Measurements from ENCODE around the gene MTRF1.

Gene MTRF1

GRCh38 chr13:41263261-41263971 is at the start of gene MTRF1:
MTRF1 (minus strand) TSS chr13:41263576; CDS start chr13:41260907, 2,669 bp downstream.
- peak; percentile 80 for DNase-seq (ENCODE audit: low spot score)

DNA sequence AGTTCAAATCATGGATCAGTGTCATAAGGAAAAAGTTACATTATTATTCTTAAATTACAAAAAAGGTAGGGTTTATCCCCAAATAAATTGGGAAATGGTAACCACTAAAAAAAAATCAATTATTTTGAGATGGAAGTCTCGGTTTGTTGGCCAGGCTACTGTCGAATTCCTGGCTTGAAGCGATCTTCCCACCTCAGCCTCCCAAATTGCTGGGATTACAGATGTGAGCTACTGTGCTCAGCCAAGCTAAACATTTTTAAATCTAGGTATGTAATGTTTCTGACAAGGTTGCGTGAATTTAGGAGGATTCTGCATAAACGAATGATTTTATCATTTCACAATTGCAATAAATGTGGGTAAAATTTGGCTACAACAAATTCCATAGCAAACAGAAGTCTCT is 49.7 kb upstream of the MTRF1 start:
- no peak for DNase-seq (ENCODE audit: low spot score)

DNA sequence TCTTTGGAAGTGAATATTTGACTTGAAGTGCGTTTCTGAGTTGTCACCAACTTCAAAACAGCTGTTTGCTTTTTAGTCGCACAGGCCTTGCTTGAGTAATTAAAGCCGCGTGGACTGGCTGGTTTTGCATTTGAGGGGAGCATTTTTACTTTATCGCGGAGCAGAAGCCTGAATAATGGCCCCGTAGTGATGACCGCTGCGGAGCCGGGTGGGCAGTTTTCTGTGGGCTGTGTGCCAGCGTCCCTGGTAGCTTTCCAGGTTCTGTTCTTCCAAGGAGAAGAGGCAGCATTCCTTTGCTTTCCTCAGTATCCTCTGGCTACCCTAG is 48.8 kb upstream of the MTRF1 start:
- DNase-seq (ENCODE audit: low spot score) = no peak

DNA sequence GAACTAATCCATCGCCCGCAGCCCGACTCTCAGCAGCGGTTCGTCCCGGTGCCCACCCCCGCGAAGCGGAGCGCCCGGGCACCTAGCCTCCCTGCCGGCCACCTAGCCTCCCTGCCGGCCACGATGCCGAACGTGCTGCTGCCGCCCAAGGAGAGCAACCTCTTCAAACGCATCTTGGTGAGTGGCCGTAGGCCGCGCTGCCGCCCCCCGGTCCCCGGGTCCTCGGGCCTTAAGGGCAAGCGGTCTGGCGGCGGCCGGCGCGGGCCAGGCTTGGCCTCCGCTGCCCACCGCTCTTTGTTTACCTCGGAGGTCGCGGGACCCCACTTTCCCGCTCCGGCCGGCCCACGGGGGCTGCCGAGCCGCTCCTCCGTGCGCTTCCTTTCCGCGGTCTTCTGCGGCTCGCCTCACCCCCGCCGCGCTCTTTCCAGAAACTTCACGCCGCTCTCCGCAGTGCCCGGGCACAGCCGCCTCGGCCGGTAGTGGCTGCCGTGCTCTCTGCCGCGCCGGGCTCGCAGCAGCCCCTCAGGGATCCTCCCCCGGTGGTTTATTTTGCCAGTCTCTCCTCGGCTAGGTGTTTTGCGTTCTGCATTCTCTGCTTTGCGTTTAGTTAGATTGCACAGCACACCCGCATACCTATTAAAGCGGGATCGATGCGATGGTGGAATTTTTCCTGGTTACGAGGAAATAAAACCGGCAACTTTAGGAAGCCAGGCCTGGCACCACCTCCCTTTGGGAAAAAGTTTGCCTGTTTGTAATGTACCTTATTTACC is 48.2 kb upstream of the MTRF1 start:
- DNase-seq (ENCODE audit: low spot score) = peak; percentile 46

- peak; percentile 96 for DNase-seq (ENCODE audit: low spot score)
These were observed 47.6 kb upstream of the MTRF1 start, which contains the start of gene NAA16 for GRCh38 chr13:41310963-41311405. NAA16 (plus strand) TSS chr13:41311267; CDS start chr13:41311529, 262 bp downstream.

DNA sequence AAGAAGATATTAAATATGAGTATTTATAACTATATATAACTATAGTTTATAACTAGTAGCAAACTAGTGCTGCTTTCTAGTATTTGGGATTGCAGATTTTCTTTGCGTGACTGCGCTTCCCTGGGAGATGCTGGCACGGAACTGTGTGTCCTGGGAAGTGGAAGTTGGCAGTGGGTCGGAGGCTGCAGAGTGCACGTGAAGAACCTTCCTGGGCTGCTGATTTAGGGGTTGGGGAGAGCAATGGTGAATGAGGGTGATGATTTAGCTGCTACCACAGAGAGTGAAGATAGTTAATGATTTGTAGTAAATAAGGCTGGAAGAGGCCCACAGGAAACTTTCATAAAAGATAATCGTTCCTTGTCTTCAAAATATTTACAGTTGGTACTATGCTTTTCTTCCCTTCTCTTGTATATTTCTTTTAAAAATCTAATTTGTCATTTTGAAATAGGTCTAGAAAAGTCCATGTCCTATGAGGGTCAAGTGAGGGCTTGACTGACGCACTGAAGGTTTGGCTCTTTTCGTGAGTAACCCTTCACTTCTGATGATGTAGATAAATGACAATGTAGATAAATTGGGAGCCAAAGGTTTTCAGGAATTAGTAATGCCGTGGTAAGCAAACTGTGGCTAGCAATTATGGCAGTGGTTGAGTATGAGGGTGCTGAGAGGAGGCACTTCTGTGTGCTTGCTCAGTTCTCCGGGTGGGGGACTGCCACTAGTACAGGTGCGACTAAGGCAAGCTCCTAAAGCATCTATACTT is 44.7 kb upstream of the MTRF1 start:
- DNase-seq (ENCODE audit: low spot score) = no peak

GRCh38 chr13:41306271-41307145 is 43.1 kb upstream of the MTRF1 start:
- no peak for DNase-seq (ENCODE audit: low spot score)

- no peak for DNase-seq (ENCODE audit: low spot score)
These were observed 41.2 kb upstream of the MTRF1 start for GRCh38 chr13:41304551-41304950.

DNA sequence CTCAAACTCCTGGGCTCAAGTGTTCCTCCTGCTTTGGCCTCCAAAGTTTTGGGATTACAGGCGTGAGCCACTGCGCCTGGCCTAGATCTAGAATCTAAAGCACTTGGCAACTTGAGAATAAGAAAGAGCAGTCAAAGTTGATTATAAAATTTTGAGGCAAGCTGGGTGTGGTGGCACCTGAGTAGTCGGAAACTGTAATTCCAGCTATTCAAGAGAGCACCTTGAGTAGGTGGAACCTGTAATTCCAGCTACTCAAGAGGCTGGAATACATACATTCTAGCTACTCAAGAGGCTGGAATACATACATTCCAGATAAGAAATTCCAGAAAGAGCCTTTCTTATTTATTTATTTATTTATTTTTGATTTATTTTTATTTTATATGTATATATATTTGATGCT is 39.4 kb upstream of the MTRF1 start:
- no peak for DNase-seq (ENCODE audit: low spot score)

GRCh38 chr13:41299316-41300094 is 36.1 kb upstream of the MTRF1 start:
- no peak for DNase-seq (ENCODE audit: low spot score)

GRCh38 chr13:41296879-41297646 is 33.7 kb upstream of the MTRF1 start:
- DNase-seq (ENCODE audit: low spot score) = no peak

DNA sequence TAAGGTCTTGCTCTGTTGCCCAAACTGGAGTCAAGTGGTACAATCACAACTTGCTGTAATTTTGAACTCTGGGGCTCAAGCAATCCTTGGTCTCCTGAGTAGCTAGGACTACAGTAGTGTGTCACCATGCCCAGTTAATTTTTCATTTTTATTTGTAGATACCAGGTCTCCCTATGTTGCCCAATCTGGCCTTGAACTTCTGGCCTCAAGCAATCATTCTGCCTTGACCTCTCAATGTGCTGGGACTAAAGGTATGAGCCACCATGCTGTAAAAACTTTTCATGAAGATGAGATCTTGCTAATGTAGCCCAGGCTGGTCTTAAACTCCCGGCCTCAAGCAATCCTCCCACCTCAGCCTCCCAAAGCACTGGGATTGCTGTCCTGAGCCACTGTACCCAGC is 32.6 kb upstream of the MTRF1 start:
- DNase-seq (ENCODE audit: low spot score) = no peak

GRCh38 chr13:41294914-41295313 is 31.5 kb upstream of the MTRF1 start:
- DNase-seq (ENCODE audit: low spot score) = no peak

GRCh38 chr13:41293272-41293671 is 29.9 kb upstream of the MTRF1 start:
- no peak for DNase-seq (ENCODE audit: low spot score)

DNA sequence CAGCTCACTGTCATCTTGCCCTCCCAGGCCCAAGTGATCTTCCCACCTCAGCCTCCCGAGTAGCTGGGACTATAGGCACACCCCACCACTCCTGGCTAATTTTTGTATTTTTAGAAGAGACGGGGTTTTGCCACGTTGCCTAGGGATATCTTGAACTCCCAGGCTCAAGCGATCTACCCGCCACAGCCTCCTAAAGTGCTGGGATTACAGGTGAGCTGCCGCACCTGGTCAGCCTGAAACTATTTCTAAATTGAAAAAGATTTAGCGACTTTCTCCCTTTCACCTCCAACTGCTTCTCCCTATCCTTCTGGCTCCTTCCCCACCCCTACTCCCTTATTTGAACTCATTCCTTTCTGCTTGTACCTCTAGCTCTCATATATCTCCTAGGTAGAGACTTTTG is 27.9 kb upstream of the MTRF1 start:
- DNase-seq (ENCODE audit: low spot score) = no peak

DNA sequence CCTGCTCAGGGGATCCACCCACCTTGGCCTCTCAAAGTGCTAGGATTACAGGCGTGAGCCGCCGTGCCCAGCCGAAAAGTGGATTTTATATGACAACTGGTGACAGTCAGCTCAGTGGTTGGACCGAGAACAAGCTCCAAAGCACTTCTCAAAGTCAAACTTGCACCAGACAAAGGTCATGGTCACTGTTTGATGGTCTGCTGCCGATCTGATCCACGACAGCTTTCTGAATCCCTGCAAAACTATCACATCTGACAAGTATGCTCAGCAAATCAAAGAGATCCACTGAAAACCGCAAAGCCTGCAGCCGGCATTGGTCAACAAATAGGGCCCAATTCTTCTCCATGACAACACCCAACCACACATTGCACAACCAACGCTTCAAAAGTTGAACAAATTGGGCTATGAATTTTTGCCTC is 26.1 kb upstream of the MTRF1 start:
- no peak for DNase-seq (ENCODE audit: low spot score)

DNA sequence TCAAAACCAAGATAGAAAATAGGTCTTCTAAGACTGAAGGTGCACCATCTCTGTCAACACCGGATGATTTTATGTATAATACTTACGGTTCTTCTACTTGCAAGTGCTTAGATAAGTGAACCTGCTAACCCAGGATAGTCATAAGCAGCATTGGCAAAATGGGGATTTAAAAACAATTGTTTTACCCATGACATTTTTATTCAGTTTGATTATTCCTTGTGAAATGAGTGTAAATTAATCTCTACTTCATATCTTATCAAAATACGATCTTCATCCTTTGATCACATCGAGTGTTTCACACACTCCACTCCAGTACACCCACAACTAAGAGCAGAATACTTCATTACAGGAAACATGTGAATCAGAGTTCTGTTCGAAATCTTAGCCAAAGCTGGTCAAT is 23.0 kb upstream of the MTRF1 start:
- DNase-seq (ENCODE audit: low spot score) = no peak

GRCh38 chr13:41284512-41285288 is 21.3 kb upstream of the MTRF1 start:
- DNase-seq (ENCODE audit: low spot score) = no peak

GRCh38 chr13:41282129-41282571 is 18.8 kb upstream of the MTRF1 start:
- DNase-seq (ENCODE audit: low spot score) = no peak
